ENCODE results near the gene SSC4D. TPM values are rescaled to one million over a fixed set of nuclear protein-coding genes. Genes with fewer than 3 reads are reported as not detected.

The SSC4D gene
- total and polyA plus RNA-seq, 4 donors = 0.28 to 2.1 (median 1.9) TPM

- Histone ChIP-seq H3K4me1 (ENCODE audit: control insufficient read depth in 5 of 5, insufficient read depth in 5 of 5, low read length in 5 of 5) (peaks cover 4 to 24% (median 7%) of the 10 kb centered on the region in 5 donors), H3K9ac (ENCODE audit: insufficient read depth in 1 of 2, low read length in 2 of 2) (no peak overlapping the region), H3K9me3 (ENCODE audit: control insufficient read depth in 4 of 4, insufficient read depth in 3 of 4, low read length in 3 of 4) (no peaks in the 10 kb centered on the region), H3K36me3 (ENCODE audit: control insufficient read depth in 4 of 4, insufficient read depth in 4 of 4, low read length in 4 of 4) (peaks cover 0 to 8% (median 5%) of the 10 kb centered on the region in 4 donors), H3K27ac (ENCODE audit: low read depth in 1 of 2, low read length in 1 of 2) (no peak overlapping the region), H3K27me3 (ENCODE audit: control insufficient read depth in 3 of 3, insufficient read depth in 3 of 3, low read length in 2 of 3) (no peaks in the 10 kb centered on the region), H3K4me3 (no peak overlapping the region)
- DNase-seq (no peak), ATAC-seq (ENCODE audit: insufficient read depth, low FRiP score) (no peak)
- no peak for TF ChIP-seq CTCF (IDR thresholded peaks at IDR 0.05; ENCODE audit: control extremely low read depth, extremely low read depth)
- 92 to 97% methylated on average over 5 of the region's 5 CpGs for WGBS, 2 donors
Measured at GRCh38 chr7:76353744-76354143, 55.8 kb downstream of the SSC4D start.

GRCh38 chr7:76352193-76352592, 57.3 kb downstream of the SSC4D start:
- no peak overlapping the region for H3K9ac ChIP-seq (ENCODE audit: insufficient read depth in 1 of 2, low read length in 2 of 2)
- ATAC-seq (ENCODE audit: insufficient read depth, low FRiP score) (no peak), DNase-seq (no peak)
- no peaks in the 10 kb centered on the region for H3K9me3 ChIP-seq (ENCODE audit: control insufficient read depth in 4 of 4, insufficient read depth in 3 of 4, low read length in 3 of 4)
- H3K27ac ChIP-seq (ENCODE audit: low read depth in 1 of 2, low read length in 1 of 2) = peak overlapping the region in 1 of 2 donors; percentile 15
- no peaks in the 10 kb centered on the region for H3K27me3 ChIP-seq (ENCODE audit: control insufficient read depth in 3 of 3, insufficient read depth in 3 of 3, low read length in 2 of 3)
- peaks cover 4 to 24% (median 7%) of the 10 kb centered on the region in 5 donors for H3K4me1 ChIP-seq (ENCODE audit: control insufficient read depth in 5 of 5, insufficient read depth in 5 of 5, low read length in 5 of 5)
- 86% methylated on average over 6 of the region's 6 CpGs for WGBS, 2 donors
- no peak overlapping the region for H3K4me3 ChIP-seq
- peaks cover 0 to 12% (median 5%) of the 10 kb centered on the region in 4 donors for H3K36me3 ChIP-seq (ENCODE audit: control insufficient read depth in 4 of 4, insufficient read depth in 4 of 4, low read length in 4 of 4)
- TF ChIP-seq CTCF (IDR thresholded peaks at IDR 0.05; ENCODE audit: control extremely low read depth, extremely low read depth) = no peak

- no peak overlapping the region for H3K9ac ChIP-seq (ENCODE audit: insufficient read depth in 1 of 2, low read length in 2 of 2)
- no peaks in the 10 kb centered on the region for H3K27me3 ChIP-seq (ENCODE audit: control insufficient read depth in 3 of 3, insufficient read depth in 3 of 3, low read length in 2 of 3)
- H3K27ac ChIP-seq (ENCODE audit: low read depth in 1 of 2, low read length in 1 of 2) = no peak overlapping the region
- peaks cover 0 to 27% (median 7%) of the 10 kb centered on the region in 5 donors for H3K4me1 ChIP-seq (ENCODE audit: control insufficient read depth in 5 of 5, insufficient read depth in 5 of 5, low read length in 5 of 5)
- H3K36me3 ChIP-seq (ENCODE audit: control insufficient read depth in 4 of 4, insufficient read depth in 4 of 4, low read length in 4 of 4) = peaks cover 1 to 20% (median 9%) of the 10 kb centered on the region in 4 donors
- no peak for ATAC-seq (ENCODE audit: insufficient read depth, low FRiP score)
- DNase-seq = no peak
- H3K9me3 ChIP-seq (ENCODE audit: control insufficient read depth in 4 of 4, insufficient read depth in 3 of 4, low read length in 3 of 4) = no peaks in the 10 kb centered on the region
- no peak for TF ChIP-seq CTCF (IDR thresholded peaks at IDR 0.05; ENCODE audit: control extremely low read depth, extremely low read depth)
- no peak overlapping the region for H3K4me3 ChIP-seq
- WGBS, 2 donors = 90% methylated on average over 7 of the region's 7 CpGs
Measured at GRCh38 chr7:76351372-76351771, 58.1 kb downstream of the SSC4D start.

GRCh38 chr7:76349313-76349885, 60.1 kb downstream of the SSC4D start:
- no peak for TF ChIP-seq CTCF (IDR thresholded peaks at IDR 0.05; ENCODE audit: control extremely low read depth, extremely low read depth)
- DNase-seq (no peak), ATAC-seq (ENCODE audit: insufficient read depth, low FRiP score) (no peak)
- 92 to 93% methylated on average over 8 of the region's 8 CpGs for WGBS, 2 donors
- peaks cover 7 to 23% (median 13%) of the 10 kb centered on the region in 4 donors for H3K36me3 ChIP-seq (ENCODE audit: control insufficient read depth in 4 of 4, insufficient read depth in 4 of 4, low read length in 4 of 4)
- no peak overlapping the region for H3K4me3 ChIP-seq
- no peak overlapping the region for H3K9ac ChIP-seq (ENCODE audit: insufficient read depth in 1 of 2, low read length in 2 of 2)
- no peak overlapping the region for H3K27ac ChIP-seq (ENCODE audit: low read depth in 1 of 2, low read length in 1 of 2)
- H3K27me3 ChIP-seq (ENCODE audit: control insufficient read depth in 3 of 3, insufficient read depth in 3 of 3, low read length in 2 of 3) = no peaks in the 10 kb centered on the region
- peaks cover 0 to 16% (median 0%) of the 10 kb centered on the region in 5 donors for H3K4me1 ChIP-seq (ENCODE audit: control insufficient read depth in 5 of 5, insufficient read depth in 5 of 5, low read length in 5 of 5)
- no peaks in the 10 kb centered on the region for H3K9me3 ChIP-seq (ENCODE audit: control insufficient read depth in 4 of 4, insufficient read depth in 3 of 4, low read length in 3 of 4)
